KMS-11 (cell line): ENCODE data around the gene ABHD17C.

Experiments used
- H2AFZ ChIP-seq: fragments of 200-600 bp; sonication (generic); 2 replicates; pipeline ENCODE4 v1.6.1; 2016; ENCODE audit warnings: antibody characterized with exemption, mixed run types, low read depth
- H3K27ac ChIP-seq: fragments of 200-600 bp; sonication (generic); 2 replicates; pipeline ENCODE4 v1.6.1; 2016; ENCODE audit warnings: mild to moderate bottlenecking, mixed run types
- H3K27me3 ChIP-seq: fragments of 200-600 bp; sonication (generic); 2 replicates; pipeline ENCODE4 v1.6.1; 2017; ENCODE audit warnings: mild to moderate bottlenecking, low read depth, mixed run types, moderate library complexity; ENCODE audit not compliant: insufficient read depth
- H3K36me3 ChIP-seq: fragments of 200-600 bp; sonication (generic); 2 replicates; pipeline ENCODE4 v1.6.1; 2017; ENCODE audit warnings: mild to moderate bottlenecking, mixed run types; ENCODE audit not compliant: insufficient read depth
- H3K4me1 ChIP-seq: fragments of 200-600 bp; sonication (generic); 2 replicates; pipeline ENCODE4 v1.6.1; 2016; ENCODE audit warnings: mild to moderate bottlenecking, low read depth, mixed run types; ENCODE audit not compliant: poor library complexity, severe bottlenecking
- H3K4me2 ChIP-seq: fragments of 200-600 bp; sonication (generic); 2 replicates; pipeline ENCODE4 v1.7.0; 2016; ENCODE audit warnings: mild to moderate bottlenecking, mixed run types
- H3K4me3 ChIP-seq: fragments of 200-600 bp; sonication (generic); IDR thresholded peaks from 2 replicates; pipeline ENCODE4 v1.6.1; 2017; ENCODE audit warnings: low read depth, low read length, mixed read lengths; ENCODE audit not compliant: insufficient read depth
- H3K79me2 ChIP-seq: fragments of 200-600 bp; sonication (generic); 2 replicates; pipeline ENCODE4 v1.6.1; 2016; ENCODE audit warnings: low read depth, mixed run types; ENCODE audit not compliant: insufficient read depth
- H3K9ac ChIP-seq: fragments of 200-600 bp; sonication (generic); 2 replicates; pipeline ENCODE4 v1.6.1; 2016; ENCODE audit warnings: mild to moderate bottlenecking, mixed run types
- H4K20me1 ChIP-seq: fragments of 200-600 bp; sonication (generic); 2 replicates; pipeline ENCODE4 v1.6.1; 2016; ENCODE audit warnings: mild to moderate bottlenecking, mixed run types; ENCODE audit not compliant: insufficient read depth
- TF ChIP-seq, protein P1 (sequence below): fragments of 200-600 bp; sonication (generic); conservative IDR thresholded peaks from 2 replicates; pipeline ENCODE4 v1.6.1; 2017; ENCODE audit warnings: low read depth, mild to moderate bottlenecking, antibody characterized with exemption, low read length, moderate library complexity, mixed read lengths

ABHD17C gene

GRCh38 chr15:80743189-80743833 lies 48.2 kb downstream of the ABHD17C start:
- H3K4me3 ChIP-seq, result no peak overlapping the region
- H4K20me1 ChIP-seq, result no peaks in the 10 kb centered on the region
- 0 out of 2 replicates have a peak, but pooled peaks cover 3% of the 10 kb centered on the region for H3K36me3 ChIP-seq
- TF ChIP-seq, protein P1, sequence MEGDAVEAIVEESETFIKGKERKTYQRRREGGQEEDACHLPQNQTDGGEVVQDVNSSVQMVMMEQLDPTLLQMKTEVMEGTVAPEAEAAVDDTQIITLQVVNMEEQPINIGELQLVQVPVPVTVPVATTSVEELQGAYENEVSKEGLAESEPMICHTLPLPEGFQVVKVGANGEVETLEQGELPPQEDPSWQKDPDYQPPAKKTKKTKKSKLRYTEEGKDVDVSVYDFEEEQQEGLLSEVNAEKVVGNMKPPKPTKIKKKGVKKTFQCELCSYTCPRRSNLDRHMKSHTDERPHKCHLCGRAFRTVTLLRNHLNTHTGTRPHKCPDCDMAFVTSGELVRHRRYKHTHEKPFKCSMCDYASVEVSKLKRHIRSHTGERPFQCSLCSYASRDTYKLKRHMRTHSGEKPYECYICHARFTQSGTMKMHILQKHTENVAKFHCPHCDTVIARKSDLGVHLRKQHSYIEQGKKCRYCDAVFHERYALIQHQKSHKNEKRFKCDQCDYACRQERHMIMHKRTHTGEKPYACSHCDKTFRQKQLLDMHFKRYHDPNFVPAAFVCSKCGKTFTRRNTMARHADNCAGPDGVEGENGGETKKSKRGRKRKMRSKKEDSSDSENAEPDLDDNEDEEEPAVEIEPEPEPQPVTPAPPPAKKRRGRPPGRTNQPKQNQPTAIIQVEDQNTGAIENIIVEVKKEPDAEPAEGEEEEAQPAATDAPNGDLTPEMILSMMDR, result no peak
- H2AFZ ChIP-seq, result no peak overlapping the region
- no peaks in the 10 kb centered on the region for H3K79me2 ChIP-seq
- no peaks in the 10 kb centered on the region for H3K27me3 ChIP-seq
- no peak overlapping the region for H3K27ac ChIP-seq
- H3K4me1 ChIP-seq, result no peaks in the 10 kb centered on the region
- H3K4me2 ChIP-seq, result no peak overlapping the region
- no peak overlapping the region for H3K9ac ChIP-seq

GRCh38 chr15:80744415-80744814 lies 49.3 kb downstream of the ABHD17C start:
- Histone ChIP-seq H3K9ac (no peak overlapping the region), H3K79me2 (no peaks in the 10 kb centered on the region), H3K4me2 (no peak overlapping the region), H4K20me1 (no peaks in the 10 kb centered on the region), H3K27ac (no peak overlapping the region), H3K36me3 (0 out of 2 replicates have a peak, but pooled peaks cover 3% of the 10 kb centered on the region), H3K4me3 (no peak overlapping the region), H3K27me3 (no peaks in the 10 kb centered on the region), H3K4me1 (no peaks in the 10 kb centered on the region), H2AFZ (no peak overlapping the region)
- TF ChIP-seq, protein P1, result no peak

DNA sequence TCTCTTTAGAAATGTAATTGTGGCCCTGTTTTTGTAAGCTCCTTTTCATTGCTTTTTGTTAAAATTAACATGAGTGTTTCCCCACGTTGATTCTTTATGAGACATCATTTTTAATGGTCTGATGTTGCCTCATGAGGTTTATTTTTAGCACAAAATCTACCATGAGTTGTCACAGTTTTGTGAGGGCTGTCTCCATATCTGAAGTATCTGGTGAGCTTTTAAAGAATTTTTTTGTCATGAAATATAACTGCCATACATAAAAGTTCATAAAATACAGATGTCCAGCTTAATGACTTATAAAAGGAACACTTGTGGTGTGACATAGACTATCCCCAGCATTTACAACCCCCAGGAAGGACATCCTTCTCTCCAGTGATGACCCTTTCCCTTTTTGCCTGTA lies 49.7 kb downstream of the ABHD17C start:
- H3K9ac ChIP-seq, result no peak overlapping the region
- no peaks in the 10 kb centered on the region for H3K27me3 ChIP-seq
- H3K4me2 ChIP-seq, result no peak overlapping the region
- no peaks in the 10 kb centered on the region for H3K4me1 ChIP-seq
- no peak overlapping the region for H2AFZ ChIP-seq
- H4K20me1 ChIP-seq, result no peaks in the 10 kb centered on the region
- 0 out of 2 replicates have a peak, but pooled peaks cover 3% of the 10 kb centered on the region for H3K36me3 ChIP-seq
- H3K27ac ChIP-seq, result no peak overlapping the region
- no peaks in the 10 kb centered on the region for H3K79me2 ChIP-seq
- TF ChIP-seq, protein P1, result no peak
- no peak overlapping the region for H3K4me3 ChIP-seq

DNA sequence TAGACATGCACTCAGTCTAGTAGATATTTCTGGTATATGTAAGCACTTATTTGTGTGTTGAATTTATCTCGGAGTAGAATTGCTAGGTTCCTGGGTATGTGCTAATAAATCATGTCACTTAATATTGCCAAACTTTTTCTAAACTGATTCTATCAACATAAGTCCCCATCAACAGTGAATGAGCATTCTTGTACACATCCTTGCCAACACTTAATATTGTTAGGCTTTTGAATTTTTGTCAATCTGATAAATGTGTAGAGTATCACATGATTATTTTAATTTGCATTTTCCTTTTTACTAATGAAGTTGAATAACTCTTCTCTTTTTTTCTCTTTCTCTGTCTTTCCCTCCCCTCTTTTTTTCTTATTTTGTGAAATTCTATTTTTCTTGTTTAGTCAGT lies 50.8 kb downstream of the ABHD17C start:
- Histone ChIP-seq H4K20me1 (no peaks in the 10 kb centered on the region), H2AFZ (no peak overlapping the region), H3K9ac (no peak overlapping the region), H3K4me3 (no peak overlapping the region), H3K36me3 (0 out of 2 replicates have a peak, but pooled peaks cover 3% of the 10 kb centered on the region), H3K4me1 (no peaks in the 10 kb centered on the region), H3K27me3 (no peaks in the 10 kb centered on the region), H3K27ac (no peak overlapping the region), H3K4me2 (no peak overlapping the region), H3K79me2 (no peaks in the 10 kb centered on the region)
- TF ChIP-seq, protein P1, result no peak
